OCI-LY3 (cell line): ENCODE data around the gene BNC2.

Experiments used
- H2AFZ ChIP-seq: fragments of 200-600, 300-600 bp; shearing (Covaris generic); 2 replicates; pipeline ENCODE4 v1.6.0; 2014; ENCODE audit warnings: antibody characterized with exemption, low read depth, low read length
- H3K27ac ChIP-seq: fragments of 200-600, 300-600 bp; sonication (generic); 2 replicates; pipeline ENCODE4 v1.5.1; 2014; ENCODE audit warnings: mild to moderate bottlenecking, low read length, moderate library complexity, mixed read lengths
- H3K27me3 ChIP-seq: fragments of 200-600, 300-600 bp; sonication (generic); 2 replicates; pipeline ENCODE4 v1.6.1; 2014; ENCODE audit warnings: low read depth, low read length, mixed read lengths
- H3K36me3 ChIP-seq: fragments of 200-600, 300-600 bp; sonication (generic); replicated peaks from 2 replicates; pipeline ENCODE3; 2014; ENCODE audit warnings: low read depth, low read length, mixed read lengths
- H3K4me1 ChIP-seq: fragments of 300-600, 200-600 bp; sonication (generic); 2 replicates; pipeline ENCODE4 v1.6.1; 2014; ENCODE audit warnings: low read length, mixed read lengths
- H3K4me2 ChIP-seq: fragments of 200-600, 300-600 bp; sonication (generic); 2 replicates; pipeline ENCODE4 v1.6.1; 2014; ENCODE audit warnings: low read length, mixed read lengths
- H3K4me3 ChIP-seq: fragments of 300-600, 200-600 bp; sonication (generic); 2 replicates; pipeline ENCODE4 v1.5.1; 2014; ENCODE audit warnings: antibody characterized with exemption, mild to moderate bottlenecking, low read length, moderate library complexity
- H3K79me2 ChIP-seq: fragments of 300-600, 200-600 bp; shearing (Covaris generic); 2 replicates; pipeline ENCODE4 v1.6.1; 2014; ENCODE audit warnings: mild to moderate bottlenecking, low read length, mixed read lengths
- H3K9ac ChIP-seq: fragments of 300-600, 200-600 bp; shearing (Covaris generic); 2 replicates; pipeline ENCODE4 v1.6.0; 2014; ENCODE audit warnings: mild to moderate bottlenecking, low read length, moderate library complexity
- H3K9me3 ChIP-seq: fragments of 200-600, 300-600 bp; shearing (Covaris generic); 2 replicates; pipeline ENCODE4 v1.6.1; 2014; ENCODE audit warnings: low read length, mixed read lengths; ENCODE audit not compliant: insufficient read depth
- H4K20me1 ChIP-seq: fragments of 200-600, 300-600 bp; sonication (generic); 2 replicates; pipeline ENCODE4 v1.6.1; 2016; ENCODE audit warnings: low read length, mixed read lengths; ENCODE audit not compliant: insufficient read depth
- EZH2phosphoT487 ChIP-seq: fragments of 200-600 bp; shearing (Covaris generic); IDR thresholded peaks from 2 replicates; pipeline ENCODE4 v1.6.1; 2018; ENCODE audit warnings: antibody characterized with exemption, mixed run types, low read depth
- TF ChIP-seq, protein P1 (sequence below): fragments of 200-600, 300-600 bp; sonication (generic); IDR thresholded peaks from 2 replicates; pipeline ENCODE4 v1.5.1; 2014; ENCODE audit warnings: antibody characterized with exemption, low read length, low read depth

The BNC2 gene

DNA sequence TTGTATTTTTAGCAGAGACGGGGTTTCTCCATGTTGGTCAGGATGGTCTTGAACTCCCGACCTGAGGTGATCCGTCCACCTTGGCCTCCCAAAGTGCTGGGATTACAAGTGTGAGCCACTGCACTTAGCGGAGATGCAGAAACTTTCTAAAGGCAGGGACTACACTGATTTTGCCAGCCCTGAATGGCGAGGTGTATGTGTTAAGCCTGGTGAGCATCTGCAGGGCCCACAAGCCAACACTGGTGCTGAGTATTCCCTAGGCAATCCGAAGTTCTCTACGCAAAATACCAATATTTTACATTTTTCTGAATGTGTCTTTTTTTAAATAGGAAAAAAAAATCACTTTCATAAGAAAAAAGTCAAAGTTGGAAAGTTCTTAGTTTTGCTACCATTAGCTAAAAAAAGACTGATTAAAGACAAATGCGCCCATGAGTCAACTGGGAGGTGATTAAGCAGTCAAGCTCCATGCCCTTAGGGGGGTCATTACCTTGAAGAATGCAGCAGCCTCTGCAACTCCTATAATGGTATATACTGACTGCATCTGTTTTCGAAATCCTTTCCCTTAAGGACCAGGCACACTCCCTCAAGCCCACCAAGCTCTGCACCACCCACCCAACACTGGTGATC lies 502.8 kb downstream of the BNC2 start:
- Histone ChIP-seq H3K9ac (no peak overlapping the region), H3K9me3 (no peaks in the 10 kb centered on the region)
- no peak for TF ChIP-seq EZH2phosphoT487
- TF ChIP-seq, protein P1, sequence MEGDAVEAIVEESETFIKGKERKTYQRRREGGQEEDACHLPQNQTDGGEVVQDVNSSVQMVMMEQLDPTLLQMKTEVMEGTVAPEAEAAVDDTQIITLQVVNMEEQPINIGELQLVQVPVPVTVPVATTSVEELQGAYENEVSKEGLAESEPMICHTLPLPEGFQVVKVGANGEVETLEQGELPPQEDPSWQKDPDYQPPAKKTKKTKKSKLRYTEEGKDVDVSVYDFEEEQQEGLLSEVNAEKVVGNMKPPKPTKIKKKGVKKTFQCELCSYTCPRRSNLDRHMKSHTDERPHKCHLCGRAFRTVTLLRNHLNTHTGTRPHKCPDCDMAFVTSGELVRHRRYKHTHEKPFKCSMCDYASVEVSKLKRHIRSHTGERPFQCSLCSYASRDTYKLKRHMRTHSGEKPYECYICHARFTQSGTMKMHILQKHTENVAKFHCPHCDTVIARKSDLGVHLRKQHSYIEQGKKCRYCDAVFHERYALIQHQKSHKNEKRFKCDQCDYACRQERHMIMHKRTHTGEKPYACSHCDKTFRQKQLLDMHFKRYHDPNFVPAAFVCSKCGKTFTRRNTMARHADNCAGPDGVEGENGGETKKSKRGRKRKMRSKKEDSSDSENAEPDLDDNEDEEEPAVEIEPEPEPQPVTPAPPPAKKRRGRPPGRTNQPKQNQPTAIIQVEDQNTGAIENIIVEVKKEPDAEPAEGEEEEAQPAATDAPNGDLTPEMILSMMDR, result no peak

DNA sequence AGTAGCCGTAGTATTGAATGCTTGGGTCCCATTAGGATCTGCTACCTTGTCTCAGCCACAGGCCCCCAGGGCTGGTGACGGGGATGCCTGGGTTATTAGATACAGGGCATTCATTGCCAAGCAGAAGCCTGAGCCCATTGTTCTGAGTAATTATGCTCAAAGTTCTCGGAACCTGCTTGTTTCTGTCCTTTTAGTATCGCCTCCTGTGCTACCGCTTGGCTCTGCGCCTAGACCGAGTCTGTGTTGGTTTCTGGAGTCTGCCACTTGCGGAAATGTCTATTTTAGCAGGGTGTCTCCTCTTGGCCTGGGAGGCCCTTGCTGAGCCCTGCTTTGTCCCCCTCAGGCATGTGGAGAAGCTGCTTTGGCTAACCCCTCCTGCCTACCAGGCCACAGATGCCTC lies 506.1 kb downstream of the BNC2 start:
- Histone ChIP-seq H3K9me3 (no peaks in the 10 kb centered on the region), H4K20me1 (no peaks in the 10 kb centered on the region), H3K79me2 (no peaks in the 10 kb centered on the region), H3K4me2 (no peak overlapping the region), H2AFZ (no peak overlapping the region), H3K9ac (no peak overlapping the region), H3K27ac (no peak overlapping the region), H3K36me3 (no peaks in the 10 kb centered on the region), H3K4me1 (no peaks in the 10 kb centered on the region), H3K4me3 (no peak overlapping the region), H3K27me3 (no peaks in the 10 kb centered on the region)
- TF ChIP-seq, protein P1, result no peak
- no peak for TF ChIP-seq EZH2phosphoT487

More for the DNA sequence above, 502.8 kb downstream of the BNC2 start:
- Histone ChIP-seq H3K4me3 (no peak overlapping the region), H3K4me2 (no peak overlapping the region), H3K36me3 (no peaks in the 10 kb centered on the region), H3K79me2 (no peaks in the 10 kb centered on the region), H2AFZ (no peak overlapping the region), H4K20me1 (no peaks in the 10 kb centered on the region), H3K4me1 (no peaks in the 10 kb centered on the region), H3K27me3 (no peaks in the 10 kb centered on the region), H3K27ac (no peak overlapping the region)

DNA sequence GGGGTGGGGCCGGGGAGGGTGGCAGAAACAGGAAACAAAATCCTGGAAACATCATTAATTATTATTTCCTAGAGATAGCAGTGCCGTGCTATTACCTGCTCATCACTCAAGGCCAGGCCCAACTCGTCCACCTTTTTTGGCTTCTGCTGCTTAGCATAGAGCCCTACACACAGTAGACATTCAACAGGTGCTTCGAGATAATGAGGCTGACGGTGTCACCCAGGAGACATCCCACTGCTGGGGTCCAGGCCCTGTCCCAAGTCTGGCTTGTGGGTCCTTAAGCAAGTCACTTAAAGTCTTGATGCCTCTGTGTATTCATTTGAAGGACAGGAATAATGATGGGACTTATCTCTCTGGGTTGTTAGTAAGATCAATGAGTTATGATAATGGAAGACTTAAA lies 506.6 kb downstream of the BNC2 start:
- H3K27ac ChIP-seq, result no peak overlapping the region
- H2AFZ ChIP-seq, result no peak overlapping the region
- H4K20me1 ChIP-seq, result no peaks in the 10 kb centered on the region
- no peak overlapping the region for H3K4me3 ChIP-seq
- no peak overlapping the region for H3K4me2 ChIP-seq
- no peak for TF ChIP-seq EZH2phosphoT487
- TF ChIP-seq, protein P1, result no peak
- no peaks in the 10 kb centered on the region for H3K79me2 ChIP-seq
- H3K4me1 ChIP-seq, result no peaks in the 10 kb centered on the region
- no peaks in the 10 kb centered on the region for H3K27me3 ChIP-seq
- H3K9ac ChIP-seq, result no peak overlapping the region
- no peaks in the 10 kb centered on the region for H3K9me3 ChIP-seq
- no peaks in the 10 kb centered on the region for H3K36me3 ChIP-seq

DNA sequence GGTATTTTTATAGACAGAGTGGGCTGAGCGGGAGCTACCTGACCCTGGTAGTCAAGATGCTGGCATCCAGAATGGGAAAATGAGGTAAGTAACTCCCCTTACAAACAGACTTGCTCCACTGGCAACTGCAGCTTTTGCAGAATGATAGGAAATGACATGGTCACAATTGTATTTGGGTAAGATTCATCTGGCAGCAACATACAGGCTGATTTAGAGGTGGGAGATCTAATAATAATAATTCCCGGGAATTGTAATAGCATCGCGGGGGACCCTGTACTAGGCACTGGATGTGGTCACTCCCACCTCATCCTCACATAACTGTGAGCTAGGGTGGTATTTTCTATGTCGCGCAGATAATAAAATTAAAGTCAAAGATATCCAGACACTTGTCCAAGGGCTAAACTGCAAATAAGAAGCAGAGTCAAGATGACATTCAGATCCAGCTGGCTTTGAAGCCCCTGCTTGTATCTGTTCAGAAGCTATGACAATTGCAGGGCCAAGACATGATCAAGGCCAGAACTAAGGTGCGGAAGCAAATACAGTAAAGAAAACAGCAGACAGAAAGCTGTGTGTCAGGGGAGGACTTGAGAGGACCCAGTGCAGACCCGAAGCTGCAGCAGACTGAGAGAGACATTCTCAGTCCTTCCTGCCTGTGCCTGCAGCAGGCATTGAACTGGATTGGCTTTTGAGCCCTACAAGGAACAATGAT lies 507.2 kb downstream of the BNC2 start:
- Histone ChIP-seq H3K9me3 (no peaks in the 10 kb centered on the region), H3K4me2 (no peak overlapping the region), H2AFZ (no peak overlapping the region), H3K9ac (no peak overlapping the region), H3K36me3 (no peaks in the 10 kb centered on the region), H3K4me3 (no peak overlapping the region), H3K27me3 (no peaks in the 10 kb centered on the region), H3K79me2 (no peaks in the 10 kb centered on the region), H4K20me1 (no peaks in the 10 kb centered on the region), H3K27ac (no peak overlapping the region), H3K4me1 (no peaks in the 10 kb centered on the region)
- TF ChIP-seq, protein P1, result no peak
- no peak for TF ChIP-seq EZH2phosphoT487
